ENCODE data around the gene KRTAP10-7. TPM values are rescaled to one million over a fixed set of nuclear protein-coding genes. Genes with fewer than 3 reads are reported as not detected.
"Not testable (repeated sequence)": the region's sequence is repeated elsewhere in the genome, so short reads cannot be mapped to it uniquely, and the experiment has no call there.

Gene KRTAP10-7
- not detected in 2 replicates for total RNA-seq

GRCh38 chr21:44600118-44600978 lies at the start of gene KRTAP10-7:
KRTAP10-7 (plus strand) TSS chr21:44600597; CDS start chr21:44600622, 25 bp downstream.
- DNase-seq (ENCODE audit: extremely low read depth, low read depth, low spot score): not testable (repeated sequence)

- no peak for DNase-seq (ENCODE audit: extremely low read depth, low read depth, low spot score)
Observed at GRCh38 chr21:44550807-44551206, 49.6 kb upstream of the KRTAP10-7 start.

- no peak for DNase-seq (ENCODE audit: extremely low read depth, low read depth, low spot score)
Observed at GRCh38 chr21:44551340-44551961, 48.9 kb upstream of the KRTAP10-7 start, which contains the start of gene KRTAP10-2. KRTAP10-2 (minus strand) TSS chr21:44551505; CDS start chr21:44551458, 47 bp downstream.

GRCh38 chr21:44552136-44552535 lies 48.3 kb upstream of the KRTAP10-7 start:
- no peak for DNase-seq (ENCODE audit: extremely low read depth, low read depth, low spot score)

- no peak for DNase-seq (ENCODE audit: extremely low read depth, low read depth, low spot score)
Observed at GRCh38 chr21:44552681-44553080, 47.7 kb upstream of the KRTAP10-7 start.

GRCh38 chr21:44555200-44555875 lies 45.1 kb upstream of the KRTAP10-7 start:
- DNase-seq (ENCODE audit: extremely low read depth, low read depth, low spot score): no peak

- no peak for DNase-seq (ENCODE audit: extremely low read depth, low read depth, low spot score)
Observed at GRCh38 chr21:44556879-44557278, 43.5 kb upstream of the KRTAP10-7 start.

- no peak for DNase-seq (ENCODE audit: extremely low read depth, low read depth, low spot score)
Observed at GRCh38 chr21:44557491-44558328, 42.7 kb upstream of the KRTAP10-7 start.

GRCh38 chr21:44558329-44558675 lies 42.1 kb upstream of the KRTAP10-7 start:
- not testable (repeated sequence) for DNase-seq (ENCODE audit: extremely low read depth, low read depth, low spot score)

GRCh38 chr21:44558695-44559094 lies 41.7 kb upstream of the KRTAP10-7 start, which contains the start of gene KRTAP10-3:
KRTAP10-3 (minus strand) TSS chr21:44558795; CDS start chr21:44558715, 80 bp downstream.
- DNase-seq (ENCODE audit: extremely low read depth, low read depth, low spot score): no peak

- DNase-seq (ENCODE audit: extremely low read depth, low read depth, low spot score): no peak
Observed at GRCh38 chr21:44564099-44564498, 36.3 kb upstream of the KRTAP10-7 start.

- no peak for DNase-seq (ENCODE audit: extremely low read depth, low read depth, low spot score)
Observed at GRCh38 chr21:44564886-44565598, 35.4 kb upstream of the KRTAP10-7 start.

- DNase-seq (ENCODE audit: extremely low read depth, low read depth, low spot score): no peak
Observed at GRCh38 chr21:44566403-44566802, 34.0 kb upstream of the KRTAP10-7 start.

GRCh38 chr21:44567481-44568171 lies 32.8 kb upstream of the KRTAP10-7 start:
- no peak for DNase-seq (ENCODE audit: extremely low read depth, low read depth, low spot score)

- DNase-seq (ENCODE audit: extremely low read depth, low read depth, low spot score): no peak
Observed at GRCh38 chr21:44568261-44568660, 32.1 kb upstream of the KRTAP10-7 start.

GRCh38 chr21:44568667-44569556 lies 31.5 kb upstream of the KRTAP10-7 start:
- no peak for DNase-seq (ENCODE audit: extremely low read depth, low read depth, low spot score)

- DNase-seq (ENCODE audit: extremely low read depth, low read depth, low spot score): no peak
Observed at GRCh38 chr21:44569861-44570517, 30.4 kb upstream of the KRTAP10-7 start.

GRCh38 chr21:44571296-44571695 lies 29.1 kb upstream of the KRTAP10-7 start:
- no peak for DNase-seq (ENCODE audit: extremely low read depth, low read depth, low spot score)
